Mucosa of rectum (tissue), 2 donors: ENCODE measurements around the gene PRKG1.

Experiments
- H3K27ac ChIP-seq, 2 donors: one replicate each; pipeline ENCODE4 v1.7.0; 2013; ENCODE audit warnings: inconsistent platforms in 2 of 2, low read depth in 2 of 2, low read length in 2 of 2
- H3K27me3 ChIP-seq, 2 donors: one replicate each; pipeline ENCODE4 v1.7.0; 2013; ENCODE audit warnings: low read length in 2 of 2; ENCODE audit not compliant: control insufficient read depth in 2 of 2, insufficient read depth in 2 of 2
- H3K36me3 ChIP-seq, 2 donors: one replicate each; pipeline ENCODE4 v1.7.0; 2013; ENCODE audit warnings: low read length in 2 of 2; ENCODE audit not compliant: control insufficient read depth in 2 of 2, insufficient read depth in 2 of 2
- H3K4me1 ChIP-seq, 2 donors: one replicate each; pipeline ENCODE4 v1.7.0; 2013; ENCODE audit warnings: low read length in 2 of 2, mild to moderate bottlenecking in 1 of 2; ENCODE audit not compliant: control insufficient read depth in 2 of 2, insufficient read depth in 2 of 2
- H3K4me3 ChIP-seq, 2 donors: one replicate each; pipeline ENCODE4 v1.7.0; 2013; ENCODE audit warnings: low read length in 2 of 2
- H3K9ac ChIP-seq, 2 donors: one replicate each; pipeline ENCODE4 v1.7.0; 2013; ENCODE audit warnings: low read length in 2 of 2, low read depth in 1 of 2, mild to moderate bottlenecking in 1 of 2
- H3K9me3 ChIP-seq, 2 donors: one replicate each; pipeline ENCODE4 v1.7.0; 2013; ENCODE audit warnings: low read length in 2 of 2; ENCODE audit not compliant: control insufficient read depth in 2 of 2
- donor health status: healthy.
- donor health status: Normal muscosa, but diverticular disease.

The PRKG1 gene

GRCh38 chr10:51462076-51462779, 387.9 kb downstream of the PRKG1 start:
- H3K4me3 ChIP-seq, result no peak overlapping the region
- no peaks in the 10 kb centered on the region for H3K27me3 ChIP-seq
- no peaks in the 10 kb centered on the region for H3K36me3 ChIP-seq
- H3K9ac ChIP-seq, result no peak overlapping the region
- H3K4me1 ChIP-seq, result no peaks in the 10 kb centered on the region
- no peak overlapping the region for H3K27ac ChIP-seq
- no peaks in the 10 kb centered on the region for H3K9me3 ChIP-seq

DNA sequence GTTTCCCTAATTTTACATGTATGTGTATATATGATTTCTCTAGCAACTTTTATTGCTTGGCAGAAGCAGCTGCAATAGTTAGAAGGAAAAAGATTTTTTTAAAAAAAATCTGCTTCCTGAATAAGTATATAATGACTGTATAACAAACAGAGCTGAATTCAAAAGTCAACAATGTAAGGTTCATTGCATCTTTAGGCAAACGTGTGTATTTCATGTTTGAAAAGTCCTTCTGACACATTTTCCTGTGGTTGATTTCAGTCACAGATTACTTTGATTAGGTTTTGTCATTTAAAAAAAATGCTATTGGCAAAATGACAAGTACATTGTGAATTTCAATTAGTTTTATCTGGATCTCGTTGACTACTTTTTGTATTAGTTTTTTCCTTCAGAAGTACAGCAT, 394.1 kb downstream of the PRKG1 start:
- H3K27ac ChIP-seq, result no peak overlapping the region
- no peaks in the 10 kb centered on the region for H3K4me1 ChIP-seq
- no peak overlapping the region for H3K9ac ChIP-seq
- no peaks in the 10 kb centered on the region for H3K36me3 ChIP-seq
- no peak overlapping the region for H3K4me3 ChIP-seq
- H3K27me3 ChIP-seq, result no peaks in the 10 kb centered on the region
- no peaks in the 10 kb centered on the region for H3K9me3 ChIP-seq

GRCh38 chr10:51469686-51470085, 395.4 kb downstream of the PRKG1 start:
- Histone ChIP-seq H3K9ac (no peak overlapping the region), H3K36me3 (no peaks in the 10 kb centered on the region), H3K4me3 (no peak overlapping the region), H3K27ac (no peak overlapping the region), H3K4me1 (no peaks in the 10 kb centered on the region), H3K9me3 (no peaks in the 10 kb centered on the region), H3K27me3 (no peaks in the 10 kb centered on the region)

GRCh38 chr10:51471271-51471670, 397.0 kb downstream of the PRKG1 start:
- Histone ChIP-seq H3K4me3 (no peak overlapping the region), H3K9ac (no peak overlapping the region), H3K27me3 (no peaks in the 10 kb centered on the region), H3K27ac (no peak overlapping the region), H3K36me3 (no peaks in the 10 kb centered on the region), H3K9me3 (no peaks in the 10 kb centered on the region), H3K4me1 (no peaks in the 10 kb centered on the region)

DNA sequence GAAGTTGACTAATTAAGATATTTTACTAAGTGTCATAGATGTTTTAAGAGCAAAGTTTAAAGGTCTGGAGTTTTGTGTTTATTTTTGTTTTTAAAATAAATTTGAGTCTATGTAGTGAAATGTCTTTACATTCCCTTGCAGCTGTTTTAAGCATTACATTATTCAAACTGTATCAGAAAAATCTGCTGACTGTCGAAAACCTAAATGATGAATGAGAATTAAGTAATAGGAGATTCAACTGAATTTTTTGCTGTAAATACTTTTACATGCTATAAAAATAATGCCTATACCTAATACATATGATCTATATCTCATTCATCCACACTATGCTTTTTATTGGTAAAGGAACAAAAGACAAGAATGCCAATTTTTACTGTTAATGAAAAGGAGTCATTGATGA, 397.9 kb downstream of the PRKG1 start:
- Histone ChIP-seq H3K9me3 (no peaks in the 10 kb centered on the region), H3K27me3 (no peaks in the 10 kb centered on the region), H3K36me3 (no peaks in the 10 kb centered on the region), H3K4me1 (no peaks in the 10 kb centered on the region), H3K27ac (no peak overlapping the region), H3K9ac (no peak overlapping the region), H3K4me3 (no peak overlapping the region)

GRCh38 chr10:51479711-51480110, 405.4 kb downstream of the PRKG1 start:
- no peaks in the 10 kb centered on the region for H3K36me3 ChIP-seq
- no peaks in the 10 kb centered on the region for H3K9me3 ChIP-seq
- H3K4me3 ChIP-seq, result no peak overlapping the region
- no peak overlapping the region for H3K27ac ChIP-seq
- no peaks in the 10 kb centered on the region for H3K27me3 ChIP-seq
- no peak overlapping the region for H3K9ac ChIP-seq
- no peaks in the 10 kb centered on the region for H3K4me1 ChIP-seq

DNA sequence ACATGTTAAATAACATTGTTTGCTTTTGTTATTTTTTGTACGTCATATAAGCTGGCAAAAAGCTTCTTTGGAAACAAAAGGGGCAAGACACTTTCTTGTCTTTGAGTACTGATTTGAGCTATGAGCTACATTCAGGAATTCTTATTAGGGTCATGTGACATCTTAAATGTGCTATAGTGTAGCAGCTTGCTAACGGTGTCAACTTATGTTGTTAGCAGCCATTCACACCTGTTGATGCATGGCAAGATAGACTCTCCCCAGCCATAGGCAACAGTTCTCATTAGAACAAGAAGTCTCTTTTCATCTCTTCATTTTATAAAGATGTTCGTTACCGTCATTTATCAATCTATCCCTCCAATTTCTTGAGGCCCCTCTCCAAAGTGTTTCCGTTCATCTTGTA, 411.4 kb downstream of the PRKG1 start:
- Histone ChIP-seq H3K9ac (no peak overlapping the region), H3K9me3 (no peaks in the 10 kb centered on the region), H3K36me3 (no peaks in the 10 kb centered on the region), H3K4me3 (no peak overlapping the region), H3K27ac (no peak overlapping the region), H3K27me3 (no peaks in the 10 kb centered on the region), H3K4me1 (peaks cover 0 to 12% of the 10 kb centered on the region in 2 donors)

GRCh38 chr10:51487576-51487975, 413.3 kb downstream of the PRKG1 start:
- Histone ChIP-seq H3K4me1 (peaks cover 0 to 12% of the 10 kb centered on the region in 2 donors), H3K9ac (no peak overlapping the region), H3K9me3 (no peaks in the 10 kb centered on the region), H3K4me3 (no peak overlapping the region), H3K36me3 (no peaks in the 10 kb centered on the region), H3K27ac (no peak overlapping the region), H3K27me3 (no peaks in the 10 kb centered on the region)

DNA sequence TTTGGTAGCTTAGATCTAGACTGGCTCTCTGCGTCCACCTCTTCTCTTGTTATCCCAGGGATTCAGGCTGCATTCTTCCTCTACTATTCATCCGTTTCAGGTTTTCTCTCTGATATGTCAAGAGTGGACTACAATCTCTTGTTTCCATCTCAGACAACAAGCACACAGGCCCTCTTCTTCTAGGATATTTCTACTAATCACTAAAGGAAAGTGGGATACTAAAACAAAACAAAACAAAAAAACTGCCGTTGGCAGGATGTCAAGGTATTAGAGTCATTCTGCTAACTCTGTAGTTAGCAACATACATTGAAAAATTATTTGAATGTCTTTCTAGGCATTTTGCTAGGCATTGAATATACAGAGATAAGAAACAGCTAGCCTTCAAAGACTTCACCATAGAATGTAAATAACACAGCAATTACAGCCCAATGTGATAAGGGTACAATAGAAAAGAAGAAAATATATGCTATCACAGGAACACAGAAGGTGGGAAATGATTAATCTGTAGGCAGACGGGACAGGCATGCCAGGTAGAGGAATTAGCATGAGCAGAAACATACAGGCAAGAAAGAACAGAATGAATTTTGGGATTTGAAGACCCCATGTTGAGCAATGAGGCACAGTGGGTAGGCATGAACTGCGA, 414.6 kb downstream of the PRKG1 start:
- no peak overlapping the region for H3K27ac ChIP-seq
- H3K9ac ChIP-seq, result no peak overlapping the region
- H3K9me3 ChIP-seq, result no peaks in the 10 kb centered on the region
- peaks cover 0 to 12% of the 10 kb centered on the region in 2 donors for H3K4me1 ChIP-seq
- H3K36me3 ChIP-seq, result no peaks in the 10 kb centered on the region
- no peak overlapping the region for H3K4me3 ChIP-seq
- no peaks in the 10 kb centered on the region for H3K27me3 ChIP-seq

- H3K9ac ChIP-seq, result no peak overlapping the region
- H3K36me3 ChIP-seq, result no peaks in the 10 kb centered on the region
- no peak overlapping the region for H3K27ac ChIP-seq
- no peaks in the 10 kb centered on the region for H3K4me1 ChIP-seq
- no peak overlapping the region for H3K4me3 ChIP-seq
- H3K27me3 ChIP-seq, result no peaks in the 10 kb centered on the region
- no peaks in the 10 kb centered on the region for H3K9me3 ChIP-seq
These were observed 424.1 kb downstream of the PRKG1 start for GRCh38 chr10:51498424-51498823.
